Ovary (tissue), 3 donors: Measurements from ENCODE around the gene SHANK2.

ENCODE experiments used
- CTCF ChIP-seq, 3 donors: fragments of 450-650 bp in 2 of 3; fragments of 200-600 bp in 1 of 3; IDR thresholded peaks; one replicate each; pipeline versions ENCODE4 v1.5.1 to v1.8.0; 2016 to 2022; ENCODE audit warnings: antibody characterized with exemption in 3 of 3, mild to moderate bottlenecking in 1 of 3
- EP300 ChIP-seq: sonication (generic); formaldehyde crosslinking; IDR thresholded peaks from one replicate; pipeline ENCODE4 v1.6.1; 2017; ENCODE audit warnings: antibody characterized with exemption
- POLR2A ChIP-seq: fragments of 450-650 bp; IDR thresholded peaks from one replicate; pipeline ENCODE4 v1.6.1; 2017; ENCODE audit warnings: antibody characterized with exemption, mild to moderate bottlenecking, moderate library complexity
- donor health status: DM: no; HTN: no; CAD: no.

GRCh38 chr11:71272161-71272560 is 19.8 kb upstream of the SHANK2 start:
- TF ChIP-seq CTCF (IDR thresholded peaks at IDR 0.05) = no peak
- no peak for TF ChIP-seq POLR2A
- TF ChIP-seq EP300 = no peak
